T-helper 2 cell (primary cell): ENCODE measurements around the gene OLFML2B.
"Not testable (repeated sequence)": the region's sequence is repeated elsewhere in the genome, so short reads cannot be mapped to it uniquely, and the experiment has no call there.

Experiments used
- DNase-seq, 5 experiments: peaks; one replicate each; pipeline versions ENCODE4 v3.0.0 to v3.0.0-alpha.2; 2012 to 2022

OLFML2B gene

DNA sequence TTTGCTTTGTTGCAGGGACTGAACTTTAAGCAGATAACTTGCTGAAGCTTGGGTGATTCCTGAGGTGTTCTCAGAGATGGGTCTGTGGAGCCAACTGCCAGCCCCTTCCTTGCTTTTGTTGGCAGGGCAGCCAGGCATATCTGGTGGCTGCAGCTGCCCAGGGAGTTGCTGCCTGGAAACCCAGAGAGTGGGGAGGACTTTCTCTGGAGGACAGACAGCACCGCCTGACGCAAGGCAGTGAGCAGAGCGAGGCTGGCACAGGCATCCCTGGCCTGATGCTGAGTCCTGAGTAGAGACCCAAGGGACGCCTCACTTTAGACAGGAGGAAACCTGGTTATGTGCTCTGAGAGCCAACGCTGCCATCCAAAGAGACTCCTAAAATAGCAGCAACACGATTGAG, 9.8 kb upstream of the OLFML2B start:
- no peak for DNase-seq

DNA sequence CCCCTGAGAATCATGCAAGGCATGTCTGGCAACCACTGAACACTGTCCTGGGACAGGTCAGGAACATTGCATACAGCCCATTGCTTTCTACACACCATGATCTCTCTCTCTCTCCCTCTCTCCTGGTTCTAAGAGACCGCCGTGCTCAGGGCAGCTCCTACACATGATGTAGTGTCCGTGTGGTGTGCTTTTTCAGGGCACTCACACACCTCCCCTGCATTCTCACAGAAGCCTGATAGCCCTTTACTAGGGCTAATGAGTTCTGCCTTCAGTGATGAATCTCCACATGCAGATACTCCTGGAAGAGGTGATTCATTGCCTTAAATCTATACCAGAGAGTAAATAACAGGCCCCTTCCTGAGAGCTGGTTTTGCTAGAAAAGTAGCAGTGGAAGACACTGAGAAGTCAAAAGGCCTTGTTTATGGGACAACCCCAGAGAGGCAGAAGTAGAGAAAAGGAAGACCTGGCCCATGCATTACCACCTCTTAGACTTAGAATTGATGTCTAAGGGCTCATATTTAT, 7.2 kb upstream of the OLFML2B start:
- DNase-seq = no peak

DNA sequence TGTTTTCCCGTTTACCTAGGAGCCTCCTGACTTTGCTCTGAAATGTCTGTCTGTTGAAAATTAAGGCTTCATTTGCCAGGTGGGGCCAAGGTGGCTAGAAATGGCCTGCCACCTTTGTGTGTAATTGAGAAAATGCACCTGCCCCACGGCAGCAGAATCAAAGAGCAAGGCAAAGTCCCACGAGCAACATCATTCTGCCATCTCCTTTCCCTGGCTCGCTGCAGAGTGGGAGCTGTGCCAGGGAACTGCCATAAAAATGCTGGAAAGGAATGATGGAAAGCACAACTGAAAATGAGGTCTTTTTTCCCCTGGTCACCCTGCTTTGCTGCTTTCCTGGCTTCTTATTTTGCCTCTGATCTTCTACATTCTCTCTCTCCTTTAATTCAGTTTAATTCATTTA, 5.5 kb upstream of the OLFML2B start:
- no peak for DNase-seq

DNA sequence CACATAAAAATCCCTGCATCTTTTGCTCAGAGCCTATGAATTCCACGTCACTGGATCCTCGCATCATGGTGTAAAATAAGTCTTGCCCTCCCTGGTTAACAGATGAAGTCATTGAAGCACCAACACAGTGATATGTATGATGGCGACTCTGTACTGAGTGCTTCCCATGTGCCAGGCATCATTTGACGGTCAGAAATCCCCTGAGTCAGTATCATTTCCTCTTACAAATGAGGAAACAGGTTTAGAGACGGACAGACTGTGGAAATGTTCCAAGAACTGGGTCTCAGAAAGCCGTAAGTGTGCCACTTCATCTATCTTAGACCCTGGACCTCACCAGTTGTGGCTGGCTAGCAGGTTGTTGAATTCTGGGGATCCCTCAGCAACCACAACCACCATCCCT, 5.1 kb upstream of the OLFML2B start:
- no peak for DNase-seq

DNA sequence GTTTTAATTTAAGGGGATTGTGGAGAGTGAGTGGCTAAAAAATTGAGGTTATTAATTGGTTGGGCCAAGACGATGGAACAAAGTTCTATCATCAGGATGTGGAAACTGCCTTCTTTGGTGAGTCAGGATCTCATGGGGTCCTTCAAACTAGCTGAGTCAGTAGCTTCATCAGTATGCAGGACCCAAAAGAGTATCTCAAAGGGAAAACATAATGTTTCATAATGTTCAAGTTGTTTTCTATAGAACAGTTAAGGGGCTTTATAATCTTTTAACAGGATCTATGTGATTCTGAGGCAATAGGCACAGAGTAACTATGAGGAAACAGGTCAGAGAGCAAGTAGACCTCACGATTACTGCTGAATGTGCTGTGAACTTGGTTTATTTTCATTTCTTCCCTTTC, 3.2 kb upstream of the OLFML2B start:
- no peak for DNase-seq

DNA sequence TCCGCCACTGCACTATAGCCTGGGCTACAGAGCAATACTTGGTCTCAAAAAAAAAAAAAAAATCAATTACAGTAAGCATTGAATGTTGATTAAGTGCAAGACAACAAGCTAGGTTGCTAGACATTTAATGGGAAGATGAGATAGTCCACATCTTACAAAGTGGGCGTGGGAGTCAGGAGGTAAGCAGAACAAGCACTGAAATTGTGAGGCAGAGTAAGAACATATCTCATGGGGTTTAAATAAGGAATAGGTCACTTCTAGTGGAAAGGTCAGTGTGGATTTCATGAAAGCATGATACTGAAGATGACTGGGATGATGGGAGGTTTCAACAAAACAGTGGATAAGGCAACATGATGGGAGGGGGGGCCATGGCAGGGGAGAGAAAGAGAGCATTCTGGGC, 1.9 kb upstream of the OLFML2B start:
- no peak for DNase-seq

DNA sequence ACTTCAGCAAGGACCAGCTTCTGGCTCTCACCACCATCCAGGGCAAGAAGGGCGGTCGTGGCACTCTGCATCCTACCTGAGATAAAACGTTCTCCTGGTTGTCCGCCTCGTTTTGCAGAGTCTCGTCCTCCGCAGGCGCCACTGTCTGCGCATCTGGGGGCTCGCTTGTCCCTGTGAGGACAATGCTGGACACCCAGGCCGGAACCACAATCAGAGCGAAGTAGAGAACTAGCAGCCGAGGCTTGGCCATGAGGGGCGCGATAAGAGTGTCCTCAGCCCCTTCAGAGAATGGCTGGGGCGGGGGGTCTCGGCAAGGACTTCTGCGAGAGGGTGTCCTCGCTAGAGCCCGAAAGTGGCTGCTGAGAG, 505 bp downstream of the OLFML2B start:
- no peak for DNase-seq

DNA sequence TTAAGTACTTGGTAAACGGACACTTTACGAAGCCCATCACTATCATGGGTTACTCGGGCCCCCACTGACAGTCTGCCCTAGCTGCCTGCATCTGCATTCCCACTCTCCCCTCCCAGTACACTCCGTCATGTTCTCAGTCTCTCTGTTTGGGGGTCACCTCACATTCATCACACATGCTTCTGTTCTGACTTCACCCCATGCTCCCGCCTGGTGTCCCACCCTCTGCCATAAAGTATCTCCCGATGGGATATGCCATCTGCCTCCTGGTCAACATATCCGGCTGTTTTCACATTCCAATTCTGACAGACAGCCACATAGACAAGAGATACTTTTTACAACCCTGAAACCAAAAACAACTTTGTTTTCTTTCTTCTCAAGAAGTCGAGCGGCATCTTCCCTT, 1.0 kb downstream of the OLFML2B start:
- no peak for DNase-seq

DNA sequence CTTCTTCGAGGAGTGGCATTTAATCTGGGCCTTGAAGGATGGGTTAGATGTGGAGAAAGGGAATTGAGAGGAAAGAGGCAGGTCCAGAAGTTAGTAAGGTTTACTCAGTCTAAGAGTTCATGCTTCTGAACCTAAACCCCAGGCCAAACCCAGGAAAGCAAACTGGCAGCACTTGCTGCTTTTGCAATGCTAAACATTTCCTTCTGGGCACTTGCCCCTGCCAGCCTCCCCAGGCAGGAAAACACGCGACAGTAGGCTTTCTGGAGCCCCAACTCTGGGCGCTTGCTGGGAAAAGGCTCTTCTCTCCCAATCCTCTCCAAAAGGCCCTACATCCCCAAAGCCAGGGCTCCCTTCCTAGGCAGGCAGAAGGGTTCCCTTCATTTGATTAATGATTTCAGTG, 2.5 kb downstream of the OLFML2B start:
- DNase-seq = no peak

DNA sequence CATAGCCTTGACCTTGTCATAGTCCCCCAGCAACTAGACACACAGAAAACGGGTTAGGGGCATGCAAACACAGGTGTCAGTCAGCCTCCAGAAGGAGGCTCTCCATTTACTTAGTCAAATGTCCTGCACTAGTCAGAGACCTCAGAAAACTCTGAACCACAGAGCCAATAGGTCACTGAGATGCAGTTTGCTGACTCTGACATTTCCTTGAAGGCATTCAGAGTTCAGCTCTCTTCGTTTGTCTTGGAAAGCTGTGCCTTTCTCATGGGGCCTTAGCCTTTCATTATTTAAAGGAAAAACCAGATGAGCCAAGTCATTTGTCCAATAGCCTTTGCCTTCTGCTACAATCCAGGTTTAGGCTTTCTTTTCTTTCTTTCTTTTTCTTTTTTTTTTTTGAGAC, 3.5 kb downstream of the OLFML2B start:
- no peak for DNase-seq

DNA sequence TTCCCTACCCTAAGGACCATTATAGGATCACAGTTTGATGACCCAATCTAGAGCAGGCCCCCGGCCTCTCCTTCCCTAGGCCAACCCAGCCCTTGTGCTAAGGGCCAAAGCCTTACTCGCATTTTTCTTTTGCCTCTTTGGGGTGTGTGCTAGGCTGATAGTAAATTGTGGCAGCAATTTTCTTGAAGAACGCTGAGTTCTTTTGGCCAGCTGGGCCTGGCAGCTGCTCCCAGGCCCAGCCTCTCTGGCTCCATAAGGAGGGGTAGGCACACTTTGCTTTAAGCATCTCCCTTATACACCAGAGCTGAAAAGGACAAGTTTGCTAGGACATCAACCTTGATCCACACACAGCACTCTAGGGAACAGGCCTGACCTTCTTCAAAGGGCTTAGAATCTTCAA, 4.2 kb downstream of the OLFML2B start:
- DNase-seq = no peak

DNA sequence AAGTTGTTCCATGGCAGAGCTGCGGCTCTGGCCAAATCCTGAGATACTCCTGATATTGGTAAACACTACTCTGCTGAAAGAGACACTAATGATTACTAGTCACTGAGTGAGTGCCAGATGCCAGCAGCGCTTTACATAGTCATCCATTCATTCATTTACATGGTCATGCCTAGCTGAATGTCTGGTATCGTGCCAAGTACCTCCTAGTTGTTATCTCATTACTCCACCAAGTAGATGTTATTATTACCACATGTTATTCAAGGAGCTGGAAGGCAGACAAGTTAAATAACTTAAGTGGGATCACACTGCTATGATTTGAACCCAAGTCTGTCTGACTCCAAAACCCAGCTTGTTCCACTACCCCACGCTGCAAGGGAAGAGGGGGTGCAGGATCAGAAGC, 4.7 kb downstream of the OLFML2B start:
- no peak for DNase-seq

DNA sequence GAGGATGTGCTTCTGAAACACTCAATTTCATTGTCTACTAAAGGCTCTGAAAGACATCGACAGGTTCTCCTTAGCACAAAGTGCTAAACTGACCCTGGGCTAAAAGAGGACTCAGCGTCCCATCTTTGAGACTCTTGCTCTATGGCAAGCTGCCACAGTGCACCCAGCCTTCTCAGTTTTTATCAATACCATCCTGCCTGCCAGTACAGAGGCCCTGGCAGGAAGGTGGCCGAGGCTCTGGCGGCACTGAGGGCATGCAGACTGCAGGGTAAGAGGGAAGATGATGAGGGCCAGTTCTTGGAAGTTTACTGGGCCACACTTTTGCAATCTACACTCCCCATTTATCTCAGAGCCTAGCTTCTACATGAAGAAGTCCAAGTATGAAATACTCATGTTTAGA, 5.3 kb downstream of the OLFML2B start:
- no peak for DNase-seq

DNA sequence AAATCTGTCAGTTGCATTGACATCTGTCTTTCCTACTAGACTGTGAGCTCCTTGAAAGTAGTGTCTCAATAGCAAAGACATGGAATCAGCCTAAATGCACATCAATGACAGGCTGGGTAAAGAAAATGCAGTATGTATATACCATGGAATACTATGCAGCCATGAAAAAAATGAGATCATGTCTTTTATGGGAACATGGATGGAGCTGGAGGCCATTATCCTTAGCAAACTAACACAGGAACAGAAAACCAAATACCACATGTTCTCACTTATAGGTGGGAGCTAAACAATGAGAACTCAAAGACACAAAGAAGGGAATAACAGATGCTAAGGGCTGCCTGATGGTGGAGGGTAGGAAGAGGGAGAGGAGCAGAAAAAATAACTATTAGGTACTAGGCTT, 5.9 kb downstream of the OLFML2B start:
- not testable (repeated sequence) for DNase-seq

DNA sequence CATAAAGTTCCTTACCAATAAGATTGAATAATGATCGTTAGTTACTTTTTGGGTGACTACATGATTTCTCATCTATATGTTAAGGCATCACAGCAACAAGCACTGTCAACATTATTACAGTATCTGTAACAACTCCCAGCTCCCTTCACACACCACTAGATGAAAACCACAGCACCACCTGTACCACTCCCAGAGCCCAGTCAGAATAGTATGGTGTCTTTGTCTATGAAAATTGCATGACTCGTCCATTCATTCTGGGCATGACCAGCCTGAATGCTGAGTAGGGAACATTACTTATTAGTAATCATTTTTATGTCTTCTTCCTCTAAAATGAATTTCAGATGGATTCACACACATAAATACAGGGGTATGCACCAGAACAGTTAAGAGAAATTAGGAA, 7.0 kb downstream of the OLFML2B start:
- DNase-seq = no peak

DNA sequence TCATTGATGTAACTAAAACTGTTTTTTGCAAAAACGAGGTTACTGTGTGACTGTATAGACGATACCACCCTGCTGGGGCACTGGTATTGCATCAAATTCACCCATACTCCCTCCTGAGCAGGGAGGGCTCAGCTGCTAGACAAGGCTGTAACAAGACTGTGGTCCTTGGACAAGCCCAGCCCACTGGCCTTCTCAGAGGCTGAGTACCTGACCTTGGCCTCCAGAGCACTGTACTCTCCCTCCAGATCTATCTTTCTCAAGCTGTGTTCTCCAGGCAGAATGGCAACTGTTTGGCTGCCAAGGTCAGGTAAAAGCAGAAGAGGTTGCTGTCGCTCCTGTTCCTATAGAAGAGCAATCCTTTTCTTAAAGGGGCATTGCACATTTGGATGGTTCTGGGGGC, 8.5 kb downstream of the OLFML2B start:
- DNase-seq = no peak

DNA sequence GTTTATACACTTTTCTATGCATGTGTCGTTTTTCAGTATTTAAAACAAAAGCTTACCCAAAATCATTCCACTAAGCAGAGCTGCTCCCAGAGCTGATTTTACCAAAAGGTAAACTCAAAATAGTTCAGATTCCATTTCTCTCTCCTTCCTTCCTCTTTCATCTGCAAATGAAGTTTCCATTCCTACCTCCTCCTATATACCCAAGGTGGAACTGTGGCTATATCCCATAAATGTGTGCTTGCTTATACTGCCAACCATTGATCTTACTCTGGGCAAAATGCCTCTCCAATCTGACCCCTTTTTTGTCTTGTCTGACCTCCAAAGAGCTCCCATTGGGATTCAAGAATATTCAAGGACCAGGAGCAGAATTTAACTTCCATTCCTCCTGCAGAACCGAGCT, 9.5 kb downstream of the OLFML2B start:
- DNase-seq = no peak

DNA sequence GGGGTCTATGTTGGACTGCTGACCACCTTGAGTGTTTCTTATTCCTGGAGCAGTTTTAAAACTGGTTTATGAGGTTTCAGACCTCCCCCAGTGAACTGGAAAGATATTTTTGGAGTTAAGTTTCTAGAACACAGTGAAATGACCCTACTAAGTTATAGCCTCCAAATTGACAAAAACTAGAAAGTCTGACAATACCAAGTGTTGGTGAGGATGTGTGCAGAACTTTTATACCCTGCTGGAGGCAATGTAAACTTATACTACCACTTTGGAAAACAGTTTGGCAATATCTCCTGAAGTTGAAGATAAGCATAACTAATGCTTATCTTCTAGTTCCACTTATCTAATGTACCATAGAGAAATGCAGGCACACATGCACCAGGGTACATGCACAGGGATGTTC, 10.4 kb downstream of the OLFML2B start:
- DNase-seq = no peak

DNA sequence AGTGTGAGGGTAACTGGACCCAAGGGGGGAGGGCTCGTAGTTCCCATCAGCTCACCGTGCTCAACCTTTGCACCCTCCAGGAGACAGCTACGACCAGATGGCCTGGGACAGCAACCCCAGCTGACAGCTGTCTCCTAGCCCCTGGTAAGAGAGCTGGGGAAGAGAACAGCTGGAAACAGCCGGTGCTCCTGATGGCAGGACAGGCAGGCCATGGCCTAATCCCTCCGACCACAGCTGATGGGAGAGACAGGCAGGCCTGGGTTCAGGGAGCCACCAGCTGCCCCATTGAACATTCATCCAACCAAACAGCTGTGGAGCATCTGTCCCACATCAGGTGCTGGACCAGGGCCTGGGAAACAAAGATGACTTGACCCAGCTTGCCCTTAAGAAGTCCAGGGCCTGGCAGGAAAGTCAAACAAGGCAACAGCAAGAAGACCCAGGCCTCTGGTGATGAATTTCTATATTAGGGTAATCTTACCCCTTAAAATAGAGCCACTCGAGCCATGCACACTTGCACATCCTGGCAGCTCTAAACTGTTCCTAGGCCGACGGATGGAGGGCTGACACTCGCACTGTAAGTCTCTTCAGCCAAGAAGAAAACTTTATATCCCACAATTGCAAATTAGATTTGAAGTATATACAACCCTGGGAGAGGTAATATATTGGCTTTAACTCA, 12.2 kb downstream of the OLFML2B start:
- DNase-seq = no peak

DNA sequence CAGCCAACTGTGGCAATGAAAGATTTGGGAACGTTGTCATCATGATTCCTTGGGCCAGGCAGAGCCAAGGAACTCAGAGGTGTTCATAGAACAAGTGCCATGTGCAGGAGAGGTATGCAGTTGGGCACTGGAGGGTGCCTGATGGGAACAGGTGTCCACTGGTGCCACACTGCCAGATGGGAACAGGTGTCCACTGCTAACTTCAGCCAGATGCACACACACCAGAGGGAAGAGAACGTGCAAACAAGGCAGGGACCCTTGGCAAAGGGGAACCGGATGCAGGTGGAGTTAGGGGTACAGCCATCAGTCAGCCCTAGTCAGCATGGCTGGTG, 13.5 kb downstream of the OLFML2B start:
- DNase-seq = no peak

DNA sequence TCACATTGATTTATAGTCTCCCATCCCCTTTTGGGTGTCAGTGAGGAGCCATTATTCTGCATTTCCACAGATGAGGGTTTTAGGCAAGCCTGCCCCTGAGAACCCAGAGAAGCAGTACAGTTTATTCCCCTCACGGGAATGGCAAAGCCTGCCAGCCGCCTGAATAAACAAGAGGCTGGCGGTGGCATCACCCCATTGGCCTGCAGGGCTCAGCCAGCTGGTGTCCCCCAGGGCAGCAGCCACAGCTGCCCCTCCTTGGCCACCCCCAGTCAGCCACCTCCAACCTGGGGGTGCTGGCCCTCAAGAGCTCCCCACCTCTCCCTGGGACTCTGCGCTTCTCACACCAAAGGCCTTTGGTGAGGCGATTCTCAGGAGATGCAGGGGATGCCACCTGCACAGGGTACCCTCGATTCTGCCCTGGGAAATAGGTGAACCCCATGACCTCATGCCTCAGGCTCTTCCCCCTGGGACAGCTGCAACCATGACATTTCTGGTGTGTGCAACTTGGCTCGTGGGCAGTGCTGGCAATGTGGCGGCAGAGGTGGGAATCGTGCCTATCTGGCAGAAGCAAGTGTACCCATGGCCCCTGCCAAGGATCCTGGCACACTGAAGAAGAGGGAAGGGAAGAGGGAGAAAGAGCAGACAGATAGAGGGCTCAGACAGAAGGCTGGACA, 14.0 kb downstream of the OLFML2B start:
- no peak for DNase-seq

DNA sequence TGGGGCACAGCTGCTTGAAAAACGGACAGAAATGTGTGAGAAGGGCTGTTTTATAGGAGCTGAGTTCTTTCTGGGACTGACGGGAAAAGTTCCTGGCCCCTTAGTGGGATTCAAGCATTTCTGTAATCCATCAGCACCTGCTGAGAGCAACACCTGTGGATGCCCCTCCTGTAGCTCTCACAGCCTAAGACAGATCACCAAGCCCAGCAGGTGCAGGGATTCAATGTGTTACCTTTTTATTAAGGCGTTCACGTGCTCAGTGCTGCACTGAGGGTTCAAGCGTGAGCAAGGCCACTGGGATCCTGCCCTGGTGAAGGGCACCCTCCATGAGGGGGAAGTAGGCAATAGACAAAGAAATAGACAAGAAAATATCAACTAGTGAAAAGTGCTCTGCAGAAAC, 14.9 kb downstream of the OLFML2B start:
- DNase-seq = no peak

DNA sequence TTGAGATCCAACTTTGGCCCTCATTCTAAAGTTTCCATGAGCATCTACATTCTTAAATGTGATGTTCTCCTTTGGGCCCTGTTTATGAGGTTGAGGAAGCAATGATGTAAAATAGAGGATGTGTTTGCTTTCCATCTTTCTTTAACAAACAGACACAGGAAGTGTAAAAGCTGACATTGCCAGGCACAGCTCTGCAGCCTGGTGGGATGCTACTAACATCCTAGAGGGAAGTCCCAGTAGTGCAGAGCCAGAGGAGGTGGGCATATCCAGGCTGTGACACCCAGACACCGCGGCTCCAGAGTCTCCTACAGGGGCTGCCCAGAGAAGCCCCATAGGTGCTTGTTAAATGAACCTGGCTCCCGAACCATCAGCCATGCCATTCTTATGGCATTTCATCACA, 16.2 kb downstream of the OLFML2B start:
- no peak for DNase-seq

DNA sequence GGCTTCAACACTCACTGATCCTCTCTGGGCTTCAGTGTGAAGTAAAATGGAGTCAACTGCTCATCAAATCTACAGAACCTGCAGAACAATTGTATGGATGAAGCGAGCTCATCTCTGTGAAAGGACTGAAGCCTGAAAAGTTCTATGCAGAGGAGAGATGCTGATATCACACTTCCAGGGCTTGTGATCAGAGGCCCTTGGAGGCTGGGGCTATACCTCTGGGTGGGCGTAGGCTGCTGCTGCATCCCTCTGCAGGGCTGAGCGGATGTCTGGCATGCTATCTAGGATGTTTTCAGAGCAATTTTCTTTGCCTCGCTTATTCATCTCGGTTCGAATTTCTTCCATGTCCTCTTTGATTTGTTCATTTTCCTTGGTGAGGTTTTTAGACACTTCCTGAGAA, 17.6 kb downstream of the OLFML2B start:
- DNase-seq = no peak

DNA sequence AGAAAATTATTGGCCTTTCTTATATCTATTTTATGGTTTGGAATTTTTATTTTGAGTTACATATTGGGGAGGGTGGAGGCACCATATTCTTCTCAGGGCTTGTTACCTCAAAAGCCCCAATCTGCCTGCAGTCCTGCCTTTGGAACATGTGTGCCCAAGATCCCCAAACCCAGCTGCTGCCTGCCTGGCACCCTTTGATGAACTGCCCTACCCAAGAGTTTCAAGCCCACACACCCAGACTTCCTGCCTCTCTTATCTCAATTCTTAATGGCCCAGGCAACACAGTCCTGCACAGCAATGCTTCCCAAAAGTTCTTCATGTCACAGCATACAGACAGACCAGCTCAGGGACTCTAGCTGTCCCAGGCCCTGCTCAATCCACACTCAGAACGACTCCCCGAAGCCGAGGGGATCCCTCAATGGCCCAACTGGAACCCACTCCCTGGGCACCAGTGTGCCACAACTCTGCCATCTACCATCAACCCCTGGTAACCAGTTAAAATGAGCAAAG, 19.2 kb downstream of the OLFML2B start:
- DNase-seq = no peak
